ENCODE data around the gene ARHGAP35.

DNA sequence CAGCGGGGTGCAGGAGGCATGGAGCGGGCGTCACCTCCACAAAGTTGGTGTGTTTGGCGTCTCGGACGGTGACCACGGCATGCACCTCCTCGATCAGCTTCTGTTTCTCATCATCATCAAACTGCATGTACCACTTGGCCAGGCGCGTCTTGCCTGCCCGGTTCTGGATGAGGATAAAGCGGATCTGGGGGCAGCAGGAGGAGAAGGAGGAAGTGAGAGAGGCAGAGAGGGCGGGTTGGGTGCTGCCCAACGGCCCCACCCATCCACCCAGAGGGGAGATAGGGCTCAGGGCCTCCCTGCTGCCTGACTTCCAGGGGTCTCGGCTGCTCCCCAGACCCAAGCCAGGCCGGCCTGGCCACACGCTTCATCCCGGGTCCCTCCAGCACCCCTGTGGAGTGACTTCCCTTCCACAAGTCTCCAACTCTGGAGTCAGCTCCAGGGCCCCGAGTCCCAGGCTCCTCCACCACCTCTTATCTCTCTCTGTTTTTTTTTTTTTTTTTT is 14.8 kb upstream of the ARHGAP35 start:
- TF ChIP-seq, protein P1, sequence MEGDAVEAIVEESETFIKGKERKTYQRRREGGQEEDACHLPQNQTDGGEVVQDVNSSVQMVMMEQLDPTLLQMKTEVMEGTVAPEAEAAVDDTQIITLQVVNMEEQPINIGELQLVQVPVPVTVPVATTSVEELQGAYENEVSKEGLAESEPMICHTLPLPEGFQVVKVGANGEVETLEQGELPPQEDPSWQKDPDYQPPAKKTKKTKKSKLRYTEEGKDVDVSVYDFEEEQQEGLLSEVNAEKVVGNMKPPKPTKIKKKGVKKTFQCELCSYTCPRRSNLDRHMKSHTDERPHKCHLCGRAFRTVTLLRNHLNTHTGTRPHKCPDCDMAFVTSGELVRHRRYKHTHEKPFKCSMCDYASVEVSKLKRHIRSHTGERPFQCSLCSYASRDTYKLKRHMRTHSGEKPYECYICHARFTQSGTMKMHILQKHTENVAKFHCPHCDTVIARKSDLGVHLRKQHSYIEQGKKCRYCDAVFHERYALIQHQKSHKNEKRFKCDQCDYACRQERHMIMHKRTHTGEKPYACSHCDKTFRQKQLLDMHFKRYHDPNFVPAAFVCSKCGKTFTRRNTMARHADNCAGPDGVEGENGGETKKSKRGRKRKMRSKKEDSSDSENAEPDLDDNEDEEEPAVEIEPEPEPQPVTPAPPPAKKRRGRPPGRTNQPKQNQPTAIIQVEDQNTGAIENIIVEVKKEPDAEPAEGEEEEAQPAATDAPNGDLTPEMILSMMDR (IDR thresholded peaks at IDR 0.05): no peak
- TF ChIP-seq EP300 (IDR thresholded peaks at IDR 0.05; ENCODE audit: low read depth) (no peak), POLR2A (IDR thresholded peaks at IDR 0.05) (no peak), POLR2AphosphoS5 (IDR thresholded peaks at IDR 0.05) (no peak)

Data from transverse colon (tissue), 4 donors.